ENCODE measurements around the gene TTLL12. TPM values are rescaled to one million over a fixed set of nuclear protein-coding genes. Genes with fewer than 3 reads are reported as not detected.

The TTLL12 gene
- total RNA-seq, 1 experiment from 2014 or later, result 113 TPM

DNA sequence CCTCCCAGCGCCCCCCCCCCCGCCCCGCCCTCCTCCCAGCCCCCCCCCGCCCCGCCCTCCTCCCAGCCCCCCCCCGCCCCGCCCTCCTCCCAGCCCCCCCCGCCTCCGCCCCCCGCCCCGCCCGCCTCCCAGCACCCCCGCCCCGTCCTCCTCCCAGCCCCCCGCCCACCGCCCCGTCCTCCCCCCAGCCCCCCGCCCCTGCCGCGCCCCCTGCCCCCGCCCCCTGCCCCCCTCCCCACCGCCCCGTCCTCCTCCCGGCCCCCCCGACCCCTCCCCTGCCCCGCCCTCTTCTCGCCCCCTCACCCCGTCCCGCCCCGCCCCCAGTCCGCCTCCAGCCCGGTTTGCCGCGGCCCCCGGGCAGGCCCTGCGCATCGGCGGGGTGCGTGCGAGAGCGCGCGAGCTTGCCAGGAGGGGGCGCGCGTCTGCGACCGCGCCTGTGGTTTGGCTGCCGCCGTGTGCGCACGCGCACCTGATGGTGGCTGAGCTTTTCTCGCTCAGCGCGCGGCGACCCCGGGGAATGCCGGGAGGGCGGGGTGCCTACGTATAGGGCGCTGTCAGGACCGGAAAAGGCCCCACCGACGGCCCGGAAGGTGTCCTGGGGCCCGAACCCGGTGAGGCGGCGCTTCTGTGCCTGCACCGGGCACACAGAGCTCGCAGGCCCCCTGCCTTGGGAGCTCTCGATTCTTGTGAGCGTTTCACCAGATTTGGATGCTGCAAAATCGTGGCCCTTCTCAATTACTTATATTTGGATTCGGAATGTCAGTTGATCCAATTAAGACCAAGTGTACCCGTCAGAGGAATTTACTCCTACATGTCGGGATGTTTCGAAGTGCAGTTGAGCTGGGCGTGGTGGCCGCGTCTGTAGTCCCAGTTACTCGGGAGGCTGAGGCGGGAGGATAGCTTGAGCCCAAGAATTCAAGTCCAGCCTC lies 501 bp upstream of the TTLL12 start:
- Histone ChIP-seq H3K4me3 (peak overlapping the region; percentile 94), H3K27ac (peak overlapping the region; percentile 76), H2AFZ (peak overlapping the region; percentile 100), H3K4me2 (peak overlapping the region; percentile 87), H3K79me2 (ENCODE audit: low read depth) (peaks cover 39% of the 10 kb centered on the region), H4K20me1 (ENCODE audit: insufficient read depth) (0 out of 2 replicates have a peak, but pooled peaks cover 2% of the 10 kb centered on the region), H3K9me2 (ENCODE audit: insufficient read depth) (no peaks in the 10 kb centered on the region), H3K4me1 (replicated peaks; ENCODE audit: insufficient read depth) (peaks cover 37% of the 10 kb centered on the region), H3F3A (ENCODE audit: insufficient read depth, low read depth) (peaks cover 49% of the 10 kb centered on the region), H3K27me3 (ENCODE audit: insufficient read depth, low read depth) (no peaks in the 10 kb centered on the region), H3K9me3 (ENCODE audit: insufficient read depth, low read depth) (no peaks in the 10 kb centered on the region), H3K36me3 (ENCODE audit: low read depth) (no peaks in the 10 kb centered on the region)
- no peak for TF ChIP-seq EZH2 (IDR thresholded peaks at IDR 0.05; ENCODE audit: low read depth)
- TF ChIP-seq CTCF (conservative IDR thresholded peaks at IDR 0.05), result peak; percentile 60
- ChIA-PET POLR2A (ENCODE audit: unreplicated experiment) (interaction anchor here (0.5 to 1.2 kb wide), 8 partner anchors 8 to 850 kb away, joined by 3 to 9 read pairs (median 3); partner anchors contain the start of gene PACSIN2), CTCF (interaction anchor here (0.5 to 1.3 kb wide), 7 partner anchors 9 to 1719 kb away, joined by 3 to 6 read pairs (median 5); partner anchors contain the start of genes ACO2 and PHF5A)
- DNase-seq, result peak; percentile 83 to 98
- intact Hi-C loops (cut with micrococcal nuclease; ENCODE audit: unreplicated experiment), result loop anchor here (5.0 kb wide), 1 partner anchor 35 kb away; the partner anchor contains the start of gene TSPO
- no TSS peak for BruUV-seq (replicated peaks)

- Histone ChIP-seq H2AFZ (0 out of 2 replicates have a peak overlapping the region, but pooled peaks have one; percentile 79), H3K4me3 (peak overlapping the region; percentile 97), H3K4me1 (replicated peaks; ENCODE audit: insufficient read depth) (peaks cover 37% of the 10 kb centered on the region), H3K27ac (peak overlapping the region; percentile 48), H3K9me2 (ENCODE audit: insufficient read depth) (no peaks in the 10 kb centered on the region), H3K36me3 (ENCODE audit: low read depth) (peaks cover 9% of the 10 kb centered on the region; the same call in 1 of the 2 replicates), H3F3A (ENCODE audit: insufficient read depth, low read depth) (peaks cover 47% of the 10 kb centered on the region), H3K9me3 (ENCODE audit: insufficient read depth, low read depth) (no peaks in the 10 kb centered on the region), H3K27me3 (ENCODE audit: insufficient read depth, low read depth) (no peaks in the 10 kb centered on the region), H3K79me2 (ENCODE audit: low read depth) (peaks cover 55% of the 10 kb centered on the region), H4K20me1 (ENCODE audit: insufficient read depth) (0 out of 2 replicates have a peak, but pooled peaks cover 9% of the 10 kb centered on the region), H3K4me2 (peak overlapping the region; percentile 95)
- TF ChIP-seq EZH2 (IDR thresholded peaks at IDR 0.05; ENCODE audit: low read depth) (no peak), CTCF (conservative IDR thresholded peaks at IDR 0.05) (no peak)
- peak in 1 of 2 experiments; percentile 51 for DNase-seq
- intact Hi-C loops (cut with micrococcal nuclease; ENCODE audit: unreplicated experiment), result loop anchor here (5.0 kb wide), 1 partner anchor 34 kb away; the partner anchor contains the start of gene TSPO
- CTCF ChIA-PET, result interaction anchor here (0.6 kb wide), 2 partner anchors 188 to 570 kb away, joined by 3 to 6 read pairs; no protein-coding TSS in a partner anchor
- POLR2A ChIA-PET (ENCODE audit: unreplicated experiment), result no interaction called here
- BruUV-seq (replicated peaks), result no TSS peak
Observed at GRCh38 chr22:43185860-43186261, 1.1 kb downstream of the TTLL12 start.

DNA sequence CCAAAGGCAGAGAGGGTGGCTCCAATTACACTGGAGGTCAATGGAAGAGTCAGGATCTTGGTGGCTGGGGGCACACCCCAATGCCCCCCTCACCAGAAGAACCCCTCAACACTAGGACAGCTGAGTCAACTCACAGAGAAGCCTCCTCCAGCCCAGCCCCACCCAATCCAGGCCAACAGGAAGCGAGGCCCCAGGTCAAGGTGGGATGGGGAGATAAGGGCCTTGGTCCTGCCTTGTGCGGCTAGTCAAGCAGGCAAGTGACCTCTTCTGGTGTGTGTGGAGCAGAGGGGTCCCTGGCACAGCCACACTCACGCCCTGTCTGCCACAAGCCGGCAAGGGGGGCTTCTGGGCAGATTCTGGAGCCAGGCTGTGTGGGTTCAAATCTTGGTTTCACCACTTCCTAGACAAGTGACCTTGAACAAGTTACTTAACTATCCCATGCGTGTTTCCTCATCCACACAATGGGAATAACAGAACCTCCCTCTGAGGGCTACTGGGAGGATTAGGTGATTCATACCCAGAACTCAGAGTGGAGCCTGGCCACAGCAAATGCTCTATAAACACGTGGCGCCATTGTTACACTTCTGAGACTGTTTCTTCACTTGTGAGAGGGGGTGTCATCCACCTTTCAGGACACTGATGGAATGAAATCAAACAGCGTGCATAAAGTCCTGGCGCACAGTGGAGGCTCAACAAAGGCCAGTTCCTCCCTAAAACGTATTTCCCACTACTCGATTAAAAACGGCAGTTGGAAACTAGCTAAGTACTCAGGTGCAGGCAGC lies 3.2 kb downstream of the TTLL12 start:
- Histone ChIP-seq H3K4me1 (replicated peaks; ENCODE audit: insufficient read depth) (peaks cover 37% of the 10 kb centered on the region), H3K27ac (peak overlapping the region; percentile 93), H3K36me3 (ENCODE audit: low read depth) (peaks cover 28% of the 10 kb centered on the region; the same call in 1 of the 2 replicates), H4K20me1 (ENCODE audit: insufficient read depth) (0 out of 2 replicates have a peak, but pooled peaks cover 20% of the 10 kb centered on the region), H3F3A (ENCODE audit: insufficient read depth, low read depth) (peaks cover 56% of the 10 kb centered on the region), H3K4me3 (peak overlapping the region; percentile 37; the same call in 1 of the 2 replicates), H3K9me2 (ENCODE audit: insufficient read depth) (no peaks in the 10 kb centered on the region), H2AFZ (no peak overlapping the region), H3K79me2 (ENCODE audit: low read depth) (peaks cover 63% of the 10 kb centered on the region), H3K9me3 (ENCODE audit: insufficient read depth, low read depth) (no peaks in the 10 kb centered on the region), H3K4me2 (peak overlapping the region; percentile 95), H3K27me3 (ENCODE audit: insufficient read depth, low read depth) (no peaks in the 10 kb centered on the region)
- ChIA-PET CTCF (no interaction called here), POLR2A (ENCODE audit: unreplicated experiment) (interaction anchor here (0.6 to 0.7 kb wide), 2 partner anchors 54 to 684 kb away, joined by 3 to 5 read pairs; no protein-coding TSS in a partner anchor)
- peak in 1 of 2 experiments; percentile 84 for DNase-seq
- no peak for TF ChIP-seq CTCF (conservative IDR thresholded peaks at IDR 0.05)
- intact Hi-C loops (cut with micrococcal nuclease; ENCODE audit: unreplicated experiment), result no loop called here
- BruUV-seq (replicated peaks), result TSS peak; percentile 13
